BE2C (cell line): ENCODE data around the gene THG1L.

Experiments used
- DNase-seq: peaks from one replicate; pipeline ENCODE4 v3.0.0-alpha.2; 2020
- H3K27me3 ChIP-seq: fragments of 250-450 bp; sonication (Bioruptor Pico); 2 replicates; pipeline ENCODE4 v1.5.1; 2020; ENCODE audit warnings: mild to moderate bottlenecking
- H3K36me3 ChIP-seq: fragments of 250-450 bp; sonication (Bioruptor Pico); 2 replicates; pipeline ENCODE4 v1.5.1; 2020; ENCODE audit warnings: mild to moderate bottlenecking
- H3K4me1 ChIP-seq: fragments of 250-450 bp; sonication (Bioruptor Pico); 2 replicates; pipeline ENCODE4 v1.5.1; 2020
- H3K4me3 ChIP-seq: 2 replicates; pipeline ENCODE4 v1.5.1; 2011; ENCODE audit warnings: low read depth, low read length
- H3K9me3 ChIP-seq: fragments of 250-450 bp; sonication (Bioruptor Pico); 2 replicates; pipeline ENCODE4 v1.5.1; 2020
- CTCF ChIP-seq: IDR thresholded peaks from 2 replicates; pipeline ENCODE4 v1.5.1; 2012; ENCODE audit warnings: mild to moderate bottlenecking, low read depth, low read length

Gene THG1L

GRCh38 chr5:157743163-157744050, 12.2 kb downstream of the THG1L start, which contains the start of gene LSM11:
LSM11 (plus strand) TSS chr5:157743712; CDS start chr5:157743751, 39 bp downstream.
- peaks cover 8% of the 10 kb centered on the region for H3K4me1 ChIP-seq
- H3K4me3 ChIP-seq, result peak within 1 kb of the TSS; percentile 75
- TF ChIP-seq CTCF, result peak; percentile 92
- no peaks in the 10 kb centered on the region for H3K9me3 ChIP-seq
- peaks cover 5% of the 10 kb centered on the region; the same call in 1 of the 2 replicates for H3K36me3 ChIP-seq
- peak; percentile 90 for DNase-seq
- H3K27me3 ChIP-seq, result no peaks in the 10 kb centered on the region

- Histone ChIP-seq H3K9me3 (no peaks in the 10 kb centered on the region), H3K36me3 (peaks cover 2% of the 10 kb centered on the region; the same call in 1 of the 2 replicates), H3K4me1 (peaks cover 8% of the 10 kb centered on the region), H3K4me3 (peak overlapping the region; percentile 75), H3K27me3 (no peaks in the 10 kb centered on the region)
- no peak for TF ChIP-seq CTCF
- peak; percentile 33 for DNase-seq
These were observed 13.1 kb downstream of the THG1L start for GRCh38 chr5:157744051-157745011.

- Histone ChIP-seq H3K27me3 (no peaks in the 10 kb centered on the region), H3K9me3 (no peaks in the 10 kb centered on the region), H3K36me3 (no peaks in the 10 kb centered on the region), H3K4me3 (peak overlapping the region; percentile 75), H3K4me1 (peaks cover 8% of the 10 kb centered on the region)
- DNase-seq, result no peak
- no peak for TF ChIP-seq CTCF
These were observed 13.8 kb downstream of the THG1L start for GRCh38 chr5:157745041-157745456.

- TF ChIP-seq CTCF, result no peak
- Histone ChIP-seq H3K9me3 (no peaks in the 10 kb centered on the region), H3K36me3 (no peaks in the 10 kb centered on the region), H3K4me3 (no peak overlapping the region), H3K4me1 (peaks cover 8% of the 10 kb centered on the region), H3K27me3 (no peaks in the 10 kb centered on the region)
- DNase-seq, result no peak
These were observed 16.0 kb downstream of the THG1L start for GRCh38 chr5:157747173-157747740.

- no peaks in the 10 kb centered on the region for H3K9me3 ChIP-seq
- H3K4me3 ChIP-seq, result no peak overlapping the region
- no peaks in the 10 kb centered on the region for H3K36me3 ChIP-seq
- no peaks in the 10 kb centered on the region for H3K27me3 ChIP-seq
- TF ChIP-seq CTCF, result no peak
- H3K4me1 ChIP-seq, result peaks cover 8% of the 10 kb centered on the region
- DNase-seq, result no peak
These were observed 16.8 kb downstream of the THG1L start for GRCh38 chr5:157747766-157748700.
